Fibroblast of peridontal ligament (primary cell): ENCODE measurements around the gene KRTAP12-2.
"Not testable (repeated sequence)": the region's sequence is repeated elsewhere in the genome, so short reads cannot be mapped to it uniquely, and the experiment has no call there.

Experiments
- DNase-seq: peaks from one replicate; pipeline ENCODE4 v3.0.0-alpha.2; 2010; ENCODE audit errors: extremely low read depth

Gene KRTAP12-2

GRCh38 chr21:44684077-44684476 lies 17.4 kb upstream of the KRTAP12-2 start:
- DNase-seq = no peak

GRCh38 chr21:44682580-44683151 lies 15.9 kb upstream of the KRTAP12-2 start:
- DNase-seq = no peak

GRCh38 chr21:44681861-44682579 lies 15.3 kb upstream of the KRTAP12-2 start, which contains the start of gene KRTAP12-1:
TSS of gene KRTAP12-1 (minus strand) at chr21:44682163. CDS start at chr21:44682123, 40 bp downstream.
- DNase-seq = no peak

GRCh38 chr21:44681152-44681551 lies 14.4 kb upstream of the KRTAP12-2 start:
- DNase-seq = no peak

GRCh38 chr21:44677881-44678280 lies 11.2 kb upstream of the KRTAP12-2 start:
- DNase-seq = no peak

GRCh38 chr21:44671911-44672310 lies 5.2 kb upstream of the KRTAP12-2 start:
- no peak for DNase-seq

GRCh38 chr21:44670642-44671432 lies 4.1 kb upstream of the KRTAP12-2 start:
- no peak for DNase-seq

GRCh38 chr21:44667612-44668011 lies 885 bp upstream of the KRTAP12-2 start:
- DNase-seq = no peak

- no peak for DNase-seq
Observed at GRCh38 chr21:44664691-44665090, 2.0 kb downstream of the KRTAP12-2 start.

- DNase-seq = not testable (repeated sequence)
Observed at GRCh38 chr21:44661567-44661966, 5.2 kb downstream of the KRTAP12-2 start.

GRCh38 chr21:44658913-44659595 lies 7.7 kb downstream of the KRTAP12-2 start:
- no peak for DNase-seq

- DNase-seq = no peak
Observed at GRCh38 chr21:44658541-44658910, 8.2 kb downstream of the KRTAP12-2 start.

GRCh38 chr21:44657635-44658540 lies 8.8 kb downstream of the KRTAP12-2 start, which contains the start of gene KRTAP12-3:
TSS of gene KRTAP12-3 (plus strand) at chr21:44657932. CDS start at chr21:44657980, 48 bp downstream.
- no peak for DNase-seq

- no peak for DNase-seq
Observed at GRCh38 chr21:44656868-44657267, 9.9 kb downstream of the KRTAP12-2 start.

GRCh38 chr21:44654576-44655175 lies 12.1 kb downstream of the KRTAP12-2 start, which contains the start of gene KRTAP12-4:
TSS of gene KRTAP12-4 (minus strand) at chr21:44654659. CDS start at chr21:44654614, 45 bp downstream.
- DNase-seq = no peak

- no peak for DNase-seq
Observed at GRCh38 chr21:44653656-44654575, 12.8 kb downstream of the KRTAP12-2 start.

GRCh38 chr21:44653123-44653522 lies 13.6 kb downstream of the KRTAP12-2 start:
- no peak for DNase-seq

- DNase-seq = no peak
Observed at GRCh38 chr21:44650973-44651675, 15.6 kb downstream of the KRTAP12-2 start.
